GM12874 (cell line): ENCODE data around the gene EPB41L3.

Experiments used
- TF ChIP-seq, protein P1 (sequence below): IDR thresholded peaks from 2 replicates; pipeline ENCODE4 v1.5.1; 2011; ENCODE audit warnings: low read depth, mild to moderate bottlenecking, control low read depth, low read length, moderate library complexity; ENCODE audit not compliant: insufficient read depth

The EPB41L3 gene

DNA sequence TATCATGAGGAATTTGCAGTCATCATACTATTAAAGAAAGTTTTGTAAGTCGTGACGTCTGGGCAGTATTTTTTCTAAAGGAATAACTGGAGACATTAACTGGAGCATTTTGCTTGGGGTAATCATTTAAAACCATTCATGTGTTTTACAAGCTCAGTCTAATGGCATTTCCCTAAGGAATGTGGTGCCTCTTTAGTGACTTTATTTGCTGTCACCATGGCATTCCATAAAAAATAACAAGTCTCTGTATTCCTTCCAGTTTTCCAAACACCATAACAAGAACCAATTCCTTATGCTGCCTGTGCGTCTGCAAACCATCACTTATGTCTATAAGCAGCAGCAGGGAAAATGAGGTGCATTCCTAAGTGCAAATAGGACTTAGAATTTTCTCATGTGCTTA, 82.8 kb downstream of the EPB41L3 start:
- TF ChIP-seq, protein P1, sequence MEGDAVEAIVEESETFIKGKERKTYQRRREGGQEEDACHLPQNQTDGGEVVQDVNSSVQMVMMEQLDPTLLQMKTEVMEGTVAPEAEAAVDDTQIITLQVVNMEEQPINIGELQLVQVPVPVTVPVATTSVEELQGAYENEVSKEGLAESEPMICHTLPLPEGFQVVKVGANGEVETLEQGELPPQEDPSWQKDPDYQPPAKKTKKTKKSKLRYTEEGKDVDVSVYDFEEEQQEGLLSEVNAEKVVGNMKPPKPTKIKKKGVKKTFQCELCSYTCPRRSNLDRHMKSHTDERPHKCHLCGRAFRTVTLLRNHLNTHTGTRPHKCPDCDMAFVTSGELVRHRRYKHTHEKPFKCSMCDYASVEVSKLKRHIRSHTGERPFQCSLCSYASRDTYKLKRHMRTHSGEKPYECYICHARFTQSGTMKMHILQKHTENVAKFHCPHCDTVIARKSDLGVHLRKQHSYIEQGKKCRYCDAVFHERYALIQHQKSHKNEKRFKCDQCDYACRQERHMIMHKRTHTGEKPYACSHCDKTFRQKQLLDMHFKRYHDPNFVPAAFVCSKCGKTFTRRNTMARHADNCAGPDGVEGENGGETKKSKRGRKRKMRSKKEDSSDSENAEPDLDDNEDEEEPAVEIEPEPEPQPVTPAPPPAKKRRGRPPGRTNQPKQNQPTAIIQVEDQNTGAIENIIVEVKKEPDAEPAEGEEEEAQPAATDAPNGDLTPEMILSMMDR = no peak

- TF ChIP-seq, protein P1 = no peak
Measured at GRCh38 chr18:5457462-5457957, 86.3 kb downstream of the EPB41L3 start.

- TF ChIP-seq, protein P1 = peak; percentile 10; the same call in 1 of the 2 replicates
Measured at GRCh38 chr18:5456577-5457461, 87.0 kb downstream of the EPB41L3 start.

GRCh38 chr18:5455674-5456073, 88.1 kb downstream of the EPB41L3 start:
- TF ChIP-seq, protein P1 = no peak

GRCh38 chr18:5452943-5453443, 90.8 kb downstream of the EPB41L3 start:
- TF ChIP-seq, protein P1 = no peak

DNA sequence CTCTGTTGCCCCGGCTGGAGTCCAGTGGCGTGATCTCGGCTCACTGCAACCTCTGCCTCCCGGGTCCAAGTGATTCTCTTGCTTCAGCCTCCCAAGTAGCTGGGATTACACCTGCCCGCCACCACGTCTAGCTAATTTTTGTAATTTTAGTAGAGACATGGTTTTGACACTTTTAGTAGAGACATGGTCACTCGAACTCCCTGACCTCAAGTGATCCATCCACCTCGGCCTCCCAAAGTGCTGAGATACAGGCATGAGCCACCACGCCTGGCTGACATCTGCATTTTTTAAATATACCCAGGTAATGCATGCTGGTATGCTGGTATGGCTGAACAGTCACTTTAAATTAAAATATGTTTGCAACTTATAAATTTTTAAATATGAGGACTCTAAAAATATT, 91.9 kb downstream of the EPB41L3 start:
- TF ChIP-seq, protein P1 = no peak

DNA sequence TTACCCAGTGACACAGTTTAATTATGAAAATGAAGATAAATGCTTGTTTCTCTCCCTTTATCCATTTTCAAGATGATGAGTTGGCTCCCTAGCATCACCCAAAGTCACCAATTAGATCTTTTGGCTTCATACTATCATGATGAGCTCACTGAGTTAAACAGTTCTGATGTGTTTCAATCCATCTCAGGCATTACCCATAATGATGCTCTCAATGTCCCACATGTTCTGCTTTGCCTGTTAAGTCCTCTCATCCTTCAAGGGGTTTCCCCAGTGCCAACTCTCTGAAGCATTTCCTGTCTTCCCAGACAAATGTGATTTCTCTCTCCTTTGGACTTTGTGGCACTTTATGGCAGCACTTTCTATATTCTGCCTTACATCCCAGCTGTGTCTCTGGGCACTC, 92.6 kb downstream of the EPB41L3 start:
- TF ChIP-seq, protein P1 = no peak
